ENCODE results near the gene HTR3C. TPM values are rescaled to one million over a fixed set of nuclear protein-coding genes. Genes with fewer than 3 reads are reported as not detected.
"Not testable (repeated sequence)": the region's sequence is repeated elsewhere in the genome, so short reads cannot be mapped to it uniquely, and the experiment has no call there.

The HTR3C gene
- polyA plus RNA-seq, 1 donor from 2014 or later, result not detected

- Histone ChIP-seq H3K79me2 (replicated peaks; ENCODE audit: insufficient read depth, low read length) (peaks cover 7% of the 10 kb centered on the region), H2AFZ (ENCODE audit: low read depth, low read length) (no peak overlapping the region)
These were observed 48.4 kb upstream of the HTR3C start for GRCh38 chr3:184004476-184004875.

GRCh38 chr3:184005941-184006507, 46.8 kb upstream of the HTR3C start:
- Histone ChIP-seq H3K36me3 (ENCODE audit: insufficient read depth, low read length) (peaks cover under 1% of the 10 kb centered on the region), H3K9me2 (ENCODE audit: insufficient read depth, low read length) (no peaks in the 10 kb centered on the region), H3K4me3 (ENCODE audit: low read length) (no peak overlapping the region), H3K4me2 (ENCODE audit: low read length) (no peak overlapping the region), H3K79me2 (replicated peaks; ENCODE audit: insufficient read depth, low read length) (peaks cover 7% of the 10 kb centered on the region), H3F3A (ENCODE audit: insufficient read depth, low read length, poor library complexity, severe bottlenecking) (no peaks in the 10 kb centered on the region), H2AFZ (ENCODE audit: low read depth, low read length) (no peak overlapping the region), H3K27me3 (ENCODE audit: insufficient read depth, low read depth, low read length) (no peaks in the 10 kb centered on the region), H3K27ac (ENCODE audit: low read length) (no peak overlapping the region), H4K20me1 (ENCODE audit: insufficient read depth) (no peaks in the 10 kb centered on the region), H3K9me3 (ENCODE audit: low read length) (no peaks in the 10 kb centered on the region), H3K9ac (ENCODE audit: low read length) (no peak overlapping the region)
- no peak for TF ChIP-seq CTCF (IDR thresholded peaks at IDR 0.05; ENCODE audit: poor library complexity, severe bottlenecking)
- no peak for TF ChIP-seq MXI1 (conservative IDR thresholded peaks at IDR 0.05; ENCODE audit: poor library complexity, severe bottlenecking)

More at GRCh38 chr3:184004476-184004875, 48.4 kb upstream of the HTR3C start:
- Histone ChIP-seq H3K9ac (ENCODE audit: low read length) (no peak overlapping the region), H3F3A (ENCODE audit: insufficient read depth, low read length, poor library complexity, severe bottlenecking) (no peaks in the 10 kb centered on the region), H3K36me3 (ENCODE audit: insufficient read depth, low read length) (no peaks in the 10 kb centered on the region), H3K27me3 (ENCODE audit: insufficient read depth, low read depth, low read length) (no peaks in the 10 kb centered on the region), H3K9me2 (ENCODE audit: insufficient read depth, low read length) (no peaks in the 10 kb centered on the region), H3K4me2 (ENCODE audit: low read length) (no peak overlapping the region), H3K4me3 (ENCODE audit: low read length) (no peak overlapping the region), H3K27ac (ENCODE audit: low read length) (no peak overlapping the region), H3K9me3 (ENCODE audit: low read length) (no peaks in the 10 kb centered on the region), H4K20me1 (ENCODE audit: insufficient read depth) (no peaks in the 10 kb centered on the region)
- TF ChIP-seq SMC3 (conservative IDR thresholded peaks at IDR 0.05; ENCODE audit: poor library complexity) (no peak), MXI1 (conservative IDR thresholded peaks at IDR 0.05; ENCODE audit: poor library complexity, severe bottlenecking) (no peak), EP300 (conservative IDR thresholded peaks at IDR 0.05; ENCODE audit: poor library complexity, severe bottlenecking) (no peak), EZH2 (IDR thresholded peaks at IDR 0.05; ENCODE audit: borderline replicate concordance, insufficient read depth, low read length, poor library complexity, severe bottlenecking) (no peak), RAD21 (conservative IDR thresholded peaks at IDR 0.05) (no peak), REST (IDR thresholded peaks at IDR 0.05; ENCODE audit: borderline replicate concordance) (no peak), TAF1 (IDR thresholded peaks at IDR 0.05; ENCODE audit: low read depth) (no peak), CTCF (IDR thresholded peaks at IDR 0.05; ENCODE audit: poor library complexity, severe bottlenecking) (no peak), POLR2AphosphoS5 (IDR thresholded peaks at IDR 0.05) (no peak)

- H3K27ac ChIP-seq (ENCODE audit: low read length); H2AFZ ChIP-seq (ENCODE audit: low read depth, low read length); H3F3A ChIP-seq (ENCODE audit: insufficient read depth, low read length, poor library complexity, severe bottlenecking); H3K4me2 ChIP-seq (ENCODE audit: low read length); H3K9me2 ChIP-seq (ENCODE audit: insufficient read depth, low read length); H4K20me1 ChIP-seq (ENCODE audit: insufficient read depth); H3K4me3 ChIP-seq (ENCODE audit: low read length); H3K9ac ChIP-seq (ENCODE audit: low read length); H3K27me3 ChIP-seq (ENCODE audit: insufficient read depth, low read depth, low read length); H3K9me3 ChIP-seq (ENCODE audit: low read length); H3K36me3 ChIP-seq (ENCODE audit: insufficient read depth, low read length): not testable (repeated sequence)
- H3K79me2 ChIP-seq (replicated peaks; ENCODE audit: insufficient read depth, low read length), result peaks cover 13% of the 10 kb centered on the region
These were observed 45.6 kb upstream of the HTR3C start for GRCh38 chr3:184007143-184007813.

Measured in neural cell (in vitro differentiated cells).